Measurements from ENCODE around the gene HIPK1. TPM values are rescaled to one million over a fixed set of nuclear protein-coding genes. Genes with fewer than 3 reads are reported as not detected.

HIPK1 gene
- 100 to 1,000 TPM; 238 to 283 (median 261) TPM for total RNA-seq
- total RNA-seq (2013): 69.9 TPM

- Histone ChIP-seq H3K9me3 (ENCODE audit: control insufficient read depth, insufficient read depth, low read length) (no peaks in the 10 kb centered on the region), H3K27ac (ENCODE audit: low read length) (peak within 1 kb of the TSS; percentile 98), H3K4me3 (ENCODE audit: low read length) (peak within 1 kb of the TSS; percentile 80), H3K4me1 (ENCODE audit: control insufficient read depth, insufficient read depth, low read length) (peaks cover 28% of the 10 kb centered on the region), H3K36me3 (ENCODE audit: control insufficient read depth, insufficient read depth, low read length) (no peaks in the 10 kb centered on the region), H3K27me3 (ENCODE audit: control insufficient read depth, insufficient read depth, low read length) (no peaks in the 10 kb centered on the region)
- ATAC-seq (peak; percentile 57 to 82 (median 58)), DNase-seq (peak; percentile 91 to 94)
- H3K36me3 Mint-ChIP-seq: no peaks in the 10 kb centered on the region
- WGBS (ENCODE audit: insufficient coverage): under 1% methylated on average over 61 of the region's 61 CpGs
- no peaks in the 10 kb centered on the region for H3K27me3 Mint-ChIP-seq (ENCODE audit: low read depth in 2 of 2)
- TF ChIP-seq CTCF (IDR thresholded peaks at IDR 0.05): no peak
- intact Hi-C loops (cut with micrococcal nuclease): loop anchor here (1.0 kb wide), 2 partner anchors 24 to 94 kb away; partner anchors contain the start of gene DCLRE1B
- no peaks in the 10 kb centered on the region for H3K9me3 Mint-ChIP-seq
- H3K4me1 Mint-ChIP-seq: peaks cover 55 to 59% of the 10 kb centered on the region in 2 donors
- H3K4me3 Mint-ChIP-seq: peak within 1 kb of the TSS; percentile 98
- H3K27ac Mint-ChIP-seq: peak within 1 kb of the TSS; percentile 96 to 99
Measured at GRCh38 chr1:113928941-113929749, at the start of gene HIPK1. TSS of gene HIPK1 (plus strand) at chr1:113929324.

- WGBS (ENCODE audit: insufficient coverage): 93% methylated on average over 4 of the region's 4 CpGs
- peaks cover 24% of the 10 kb centered on the region for H3K4me1 ChIP-seq (ENCODE audit: control insufficient read depth, insufficient read depth, low read length)
Measured at GRCh38 chr1:113879739-113880038, 49.4 kb upstream of the HIPK1 start.

GRCh38 chr1:113881661-113882060, 47.5 kb upstream of the HIPK1 start:
- no peaks in the 10 kb centered on the region for H3K27me3 ChIP-seq (ENCODE audit: control insufficient read depth, insufficient read depth, low read length)

More at GRCh38 chr1:113879739-113880038, 49.4 kb upstream of the HIPK1 start:
- H3K4me1 Mint-ChIP-seq: peaks cover 58% of the 10 kb centered on the region in 2 donors
- Histone ChIP-seq H3K9me3 (ENCODE audit: control insufficient read depth, insufficient read depth, low read length) (no peaks in the 10 kb centered on the region), H3K4me3 (ENCODE audit: low read length) (no peak overlapping the region), H3K36me3 (ENCODE audit: control insufficient read depth, insufficient read depth, low read length) (peaks cover 4% of the 10 kb centered on the region), H3K27ac (ENCODE audit: low read length) (peak overlapping the region; percentile 68), H3K27me3 (ENCODE audit: control insufficient read depth, insufficient read depth, low read length) (no peaks in the 10 kb centered on the region)
- intact Hi-C loops (cut with micrococcal nuclease): loop anchor here (1.0 kb wide), 1 partner anchor 8 kb away; the partner anchor contains the start of gene PTPN22
- no peaks in the 10 kb centered on the region for H3K9me3 Mint-ChIP-seq
- peak overlapping the region; percentile 75 for H3K4me3 Mint-ChIP-seq
- no peak for TF ChIP-seq CTCF (IDR thresholded peaks at IDR 0.05)
- H3K27ac Mint-ChIP-seq: peak overlapping the region; percentile 87
- H3K27me3 Mint-ChIP-seq (ENCODE audit: low read depth in 2 of 2): no peaks in the 10 kb centered on the region
- ATAC-seq: no peak
- no peaks in the 10 kb centered on the region for H3K36me3 Mint-ChIP-seq
- DNase-seq: no peak

More at GRCh38 chr1:113881661-113882060, 47.5 kb upstream of the HIPK1 start:
- Histone ChIP-seq H3K4me3 (ENCODE audit: low read length) (no peak overlapping the region), H3K27ac (ENCODE audit: low read length) (no peak overlapping the region), H3K4me1 (ENCODE audit: control insufficient read depth, insufficient read depth, low read length) (peaks cover 15% of the 10 kb centered on the region), H3K36me3 (ENCODE audit: control insufficient read depth, insufficient read depth, low read length) (peaks cover 4% of the 10 kb centered on the region), H3K9me3 (ENCODE audit: control insufficient read depth, insufficient read depth, low read length) (no peaks in the 10 kb centered on the region)
- DNase-seq: no peak
- H3K27ac Mint-ChIP-seq: peak overlapping the region; percentile 18 to 87
- H3K4me1 Mint-ChIP-seq: peaks cover 41 to 42% of the 10 kb centered on the region in 2 donors
- no peaks in the 10 kb centered on the region for H3K9me3 Mint-ChIP-seq
- WGBS (ENCODE audit: insufficient coverage): 98% methylated on average over 2 of the region's 2 CpGs
- no peak overlapping the region for H3K4me3 Mint-ChIP-seq
- no peaks in the 10 kb centered on the region for H3K36me3 Mint-ChIP-seq
- no peak for ATAC-seq
- TF ChIP-seq CTCF (IDR thresholded peaks at IDR 0.05): no peak
- no peaks in the 10 kb centered on the region for H3K27me3 Mint-ChIP-seq (ENCODE audit: low read depth in 2 of 2)
- intact Hi-C loops (cut with micrococcal nuclease): no loop called here

Measured in natural killer cell (primary cell).